DMS153 (cell line): ENCODE data around the gene FILIP1L.

Source experiments
- DNase-seq: peaks from one replicate; lab custom pipeline; 2025; lab: John Stamatoyannopoulos, UW

The FILIP1L gene

DNA sequence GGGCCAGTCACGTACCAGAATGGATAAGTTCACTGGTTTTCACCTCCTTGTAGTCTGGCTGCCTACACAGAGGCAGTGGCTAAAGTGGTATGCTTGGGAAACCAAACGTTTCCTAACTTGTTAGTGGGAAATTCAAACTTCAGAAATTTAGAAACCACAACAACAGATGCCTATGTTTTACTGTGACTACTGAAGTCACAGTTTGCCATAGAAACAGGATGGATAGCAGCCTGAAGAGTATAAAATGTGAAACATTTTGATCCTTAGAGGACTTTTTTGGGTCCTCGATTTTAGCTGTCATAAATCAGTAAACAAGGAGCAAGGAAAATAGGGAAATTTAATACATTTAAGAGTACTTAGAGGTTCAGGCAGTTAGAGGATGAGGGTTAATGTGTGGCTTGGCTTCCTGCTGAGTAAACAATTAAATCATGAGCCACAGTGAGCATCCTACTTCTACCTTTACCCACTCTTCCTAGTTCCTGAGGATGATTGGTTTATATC, 248.0 kb downstream of the FILIP1L start:
- DNase-seq = peak; percentile 21

DNA sequence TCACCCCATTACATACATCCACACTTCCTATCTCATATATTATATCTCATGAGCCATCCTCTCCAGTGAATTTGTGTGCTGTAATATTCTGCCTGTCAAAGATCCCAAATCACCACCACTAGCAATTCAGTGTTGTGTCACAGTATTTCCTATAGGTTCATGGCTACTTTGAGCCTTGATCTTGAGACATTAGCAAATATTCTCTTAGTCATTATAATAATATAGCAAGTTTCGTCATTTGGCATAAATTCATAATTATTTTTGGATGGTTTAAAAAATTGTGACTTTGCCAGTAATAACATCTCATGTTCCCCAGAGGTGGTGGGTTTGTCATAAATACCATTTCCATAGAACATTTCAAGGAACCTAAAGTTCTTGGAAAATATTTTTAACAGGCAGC, 249.0 kb downstream of the FILIP1L start:
- no peak for DNase-seq

DNA sequence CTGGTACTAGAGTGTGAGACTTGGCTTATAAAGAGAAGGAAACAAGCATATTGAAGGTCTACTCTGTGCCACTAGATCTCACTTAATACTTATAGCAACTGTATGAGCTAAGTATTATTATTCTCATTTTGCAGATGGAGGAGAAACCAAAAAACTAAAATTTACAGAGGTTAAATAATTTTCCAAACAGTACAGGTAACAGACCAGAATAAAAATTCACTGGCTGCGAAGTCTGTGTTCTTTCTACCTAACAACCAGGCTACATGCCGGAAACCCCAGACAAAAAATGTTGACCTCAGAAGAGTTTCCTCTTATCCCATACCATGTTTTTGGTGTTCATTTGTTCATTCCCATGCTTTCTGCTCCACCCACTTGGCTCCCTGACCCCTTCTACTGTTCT, 250.0 kb downstream of the FILIP1L start:
- no peak for DNase-seq

DNA sequence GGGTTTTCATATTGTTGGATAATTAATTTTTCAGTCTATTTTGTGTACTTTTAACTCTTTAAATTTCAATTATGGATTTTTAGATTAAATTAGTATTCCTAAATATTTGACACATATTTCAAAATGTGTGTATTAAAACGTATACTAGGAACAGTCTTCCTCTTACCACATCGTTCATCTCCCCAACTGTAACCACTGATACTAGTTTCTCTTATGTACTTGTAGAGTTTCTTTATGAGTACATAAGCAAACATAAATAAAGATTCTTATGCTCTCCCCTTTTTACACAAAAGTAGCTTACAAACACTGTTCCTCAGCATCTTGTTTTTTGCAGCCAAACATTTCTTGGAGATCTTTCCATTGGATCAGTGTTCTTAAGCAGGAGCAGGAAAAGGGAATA, 250.7 kb downstream of the FILIP1L start:
- no peak for DNase-seq

DNA sequence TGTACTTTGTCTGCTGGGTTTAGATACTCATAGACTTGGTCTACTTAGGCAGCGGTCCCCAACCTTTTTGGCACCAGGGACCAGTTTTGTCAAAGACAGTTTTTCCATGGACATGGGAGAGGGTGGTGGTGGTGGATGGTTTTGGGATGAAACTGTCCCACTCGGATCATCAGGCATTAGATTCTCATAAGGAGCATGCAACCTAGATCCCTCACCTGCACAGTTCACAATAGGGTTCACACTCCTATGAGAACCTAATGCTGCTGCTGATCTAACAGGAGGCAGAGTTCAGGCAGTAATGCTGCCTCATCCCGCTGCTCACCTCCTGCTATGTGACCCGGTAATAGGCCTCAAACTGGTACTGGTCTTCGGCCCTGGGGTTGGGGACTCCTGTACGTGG, 251.3 kb downstream of the FILIP1L start:
- DNase-seq = no peak

DNA sequence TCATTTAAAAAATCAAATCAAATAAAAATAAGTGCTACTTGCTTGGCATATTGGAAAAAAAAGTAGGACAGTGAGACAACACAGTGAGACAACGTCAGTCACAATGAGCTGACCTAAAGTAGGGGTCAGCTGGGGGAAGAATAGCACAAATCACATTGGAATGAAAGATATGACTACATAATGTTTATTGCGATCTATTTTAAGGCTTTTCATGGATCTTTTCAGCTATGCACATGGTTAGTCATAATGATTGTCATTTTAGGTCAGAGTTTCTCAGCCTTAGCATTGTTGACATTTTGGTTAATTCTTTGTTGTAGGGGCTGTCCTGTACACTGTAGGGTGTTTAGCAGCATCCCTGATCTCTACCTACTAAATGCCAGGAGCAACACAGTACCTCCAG, 252.1 kb downstream of the FILIP1L start:
- DNase-seq = no peak

DNA sequence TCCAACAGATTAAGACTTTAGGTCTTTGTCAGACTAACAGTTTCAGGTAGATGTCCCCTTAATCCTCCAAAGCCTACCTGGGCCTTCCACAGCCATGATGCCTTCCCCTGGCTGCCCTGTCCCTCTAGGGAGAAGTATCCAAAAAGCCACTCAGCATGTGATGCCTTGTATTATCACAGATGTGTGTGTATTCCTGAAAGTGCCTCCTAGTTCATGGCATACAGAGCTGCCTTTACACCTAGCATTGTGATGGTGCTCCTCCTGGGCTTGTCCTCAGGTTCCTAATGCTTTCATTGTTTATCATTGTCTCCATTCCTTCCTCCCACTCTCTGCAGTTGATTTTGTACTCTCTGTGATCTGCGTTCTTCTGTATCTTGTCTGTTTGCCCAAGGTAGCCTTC, 253.1 kb downstream of the FILIP1L start:
- no peak for DNase-seq

DNA sequence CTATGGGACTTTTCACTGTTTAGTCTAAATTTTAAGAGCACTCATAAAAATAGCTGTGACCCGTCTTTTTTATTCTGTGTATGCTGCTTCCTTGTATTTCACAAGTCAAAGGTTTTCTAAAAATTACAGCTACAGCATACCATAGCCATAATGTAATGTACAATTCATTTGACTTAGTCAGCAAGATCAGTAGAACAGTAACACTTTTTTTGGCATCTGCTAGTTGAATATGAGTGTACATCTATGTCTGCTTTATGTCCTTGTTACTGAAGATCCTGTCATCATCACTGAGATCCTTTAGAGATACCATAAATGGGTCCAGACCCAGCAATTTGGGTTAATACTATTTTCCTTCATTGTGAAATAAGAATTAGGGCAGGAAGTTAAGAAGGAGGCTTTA, 254.5 kb downstream of the FILIP1L start:
- DNase-seq = no peak

DNA sequence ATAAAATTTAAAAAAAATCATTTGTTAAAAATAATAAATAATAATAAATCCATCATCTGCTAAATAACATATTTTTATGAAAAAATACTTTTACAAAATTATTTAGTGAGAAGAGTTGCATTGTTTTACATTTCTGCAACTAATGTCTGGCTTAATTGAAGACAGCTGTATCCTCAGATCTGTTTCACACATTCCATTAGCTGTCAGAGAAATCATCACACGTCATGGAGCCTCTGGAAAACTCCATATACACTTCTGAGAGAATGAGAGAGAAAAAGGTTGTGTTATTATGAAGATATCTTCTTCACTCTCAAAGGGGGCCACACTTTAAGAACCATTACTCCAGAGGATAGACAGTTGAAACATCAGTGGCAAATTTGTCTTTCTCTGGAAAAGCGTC, 255.8 kb downstream of the FILIP1L start:
- no peak for DNase-seq

DNA sequence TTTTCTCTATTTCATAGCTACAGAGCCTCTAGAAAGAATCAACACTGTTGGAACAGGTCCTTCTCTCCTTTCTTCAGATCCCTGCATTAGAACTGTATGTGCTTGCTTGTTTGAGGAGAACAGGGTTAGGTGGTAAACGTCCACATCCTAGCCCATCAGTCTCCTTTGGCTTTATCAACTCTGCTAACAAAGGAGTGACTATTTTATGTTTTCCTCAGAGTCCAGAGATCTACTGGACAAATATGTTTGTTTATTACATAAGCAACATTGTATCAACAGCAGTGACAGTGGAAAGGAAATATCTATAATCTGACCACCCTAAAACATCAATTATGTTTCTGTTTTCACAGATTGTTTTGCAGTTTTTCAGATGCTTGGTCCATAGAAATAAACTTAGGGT, 257.0 kb downstream of the FILIP1L start:
- no peak for DNase-seq

DNA sequence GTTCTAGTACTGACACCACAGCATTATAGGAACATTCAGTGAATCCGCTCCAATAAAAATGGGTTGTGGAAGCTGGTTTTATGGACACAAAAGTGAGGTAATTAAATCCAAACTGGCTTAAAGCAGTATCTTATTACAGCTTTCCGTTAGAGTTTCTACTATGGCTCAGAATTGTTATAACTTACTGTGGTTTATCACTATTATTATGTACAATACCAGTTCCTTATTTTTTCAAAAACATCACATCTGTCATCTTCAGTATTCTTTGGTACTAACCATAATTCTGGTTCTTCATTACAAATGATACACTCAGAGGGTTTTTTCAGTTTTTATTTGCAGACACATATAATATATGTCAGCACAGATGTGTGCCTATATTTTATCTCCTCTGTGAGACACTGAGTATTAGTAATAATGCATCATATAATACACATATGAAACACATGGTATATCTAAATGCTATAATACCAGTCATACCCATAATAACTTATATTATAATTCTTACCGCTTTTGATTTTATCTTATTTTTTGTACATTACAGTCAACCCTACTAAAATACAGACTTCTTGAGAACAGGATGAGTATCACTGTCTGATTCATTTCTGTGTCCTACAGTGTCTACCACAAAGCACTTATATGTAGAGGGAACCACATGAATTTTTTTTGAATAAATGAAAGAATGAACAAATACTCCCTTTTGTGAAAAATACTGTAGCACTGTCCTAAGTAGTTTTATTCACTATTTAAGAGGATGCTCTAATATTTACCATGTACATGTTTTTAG, 257.7 kb downstream of the FILIP1L start:
- DNase-seq = no peak

DNA sequence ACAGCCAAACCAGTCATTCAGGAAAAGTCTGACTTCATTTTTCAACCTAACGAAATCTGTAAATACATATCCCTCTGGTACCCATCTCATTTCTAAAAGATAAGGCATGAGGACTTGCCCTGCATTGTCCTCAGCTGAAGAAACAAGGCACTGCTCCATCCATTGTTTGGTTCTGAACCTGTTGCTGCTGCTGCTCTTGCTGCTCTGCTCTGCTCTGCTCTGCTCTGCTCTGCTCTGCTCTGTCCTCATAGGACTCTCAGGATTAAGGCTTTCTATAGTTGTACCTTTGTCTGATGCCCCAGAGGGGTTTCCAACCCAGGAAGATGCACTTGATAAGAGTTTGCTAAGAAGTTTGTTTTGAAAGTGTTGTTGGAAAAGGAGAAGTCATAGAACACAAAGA, 258.4 kb downstream of the FILIP1L start:
- DNase-seq = no peak

DNA sequence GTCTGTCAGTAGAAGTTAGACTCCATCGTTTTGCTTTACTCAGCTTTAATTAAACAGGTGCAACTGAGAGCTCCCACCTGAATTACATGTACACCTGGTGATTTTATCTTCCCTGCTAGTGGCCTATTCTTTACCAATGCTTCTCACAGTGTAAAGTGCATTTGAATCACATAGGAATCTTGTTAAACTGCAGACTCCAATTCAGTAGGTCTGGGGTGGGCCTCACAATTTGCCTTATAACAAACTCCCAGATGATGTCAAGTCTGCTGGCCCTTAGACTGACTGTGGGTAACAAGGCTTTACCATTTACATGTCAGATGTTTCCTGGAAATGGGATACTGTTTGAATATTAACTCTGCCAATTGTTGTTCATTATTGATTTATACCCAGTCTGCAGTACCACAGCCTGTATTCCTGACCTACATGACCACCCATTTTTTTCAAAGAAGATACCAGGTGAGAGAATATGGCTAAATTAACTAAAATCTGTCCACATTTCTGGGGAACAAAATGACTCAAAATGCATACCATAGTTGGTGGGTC, 259.5 kb downstream of the FILIP1L start:
- DNase-seq = no peak

DNA sequence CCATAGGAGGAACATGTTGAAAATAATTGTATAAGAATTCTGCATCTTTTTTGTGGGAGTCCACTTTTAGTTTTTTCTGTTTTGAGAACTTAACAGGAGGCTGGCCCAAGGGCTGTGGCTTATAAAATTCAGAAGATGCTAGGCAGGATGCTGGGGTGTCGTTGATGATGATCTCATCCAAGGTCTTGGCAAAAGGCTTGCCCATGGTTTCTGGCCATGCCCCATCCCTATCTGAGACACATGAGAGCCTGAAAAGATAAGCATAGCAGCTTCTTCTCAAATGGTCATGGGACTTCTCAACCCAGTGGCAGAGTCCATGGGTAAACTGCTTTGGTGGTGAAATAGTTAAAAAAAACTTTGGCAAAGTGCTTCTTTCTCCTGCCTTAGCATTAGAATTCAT, 261.4 kb downstream of the FILIP1L start:
- no peak for DNase-seq

DNA sequence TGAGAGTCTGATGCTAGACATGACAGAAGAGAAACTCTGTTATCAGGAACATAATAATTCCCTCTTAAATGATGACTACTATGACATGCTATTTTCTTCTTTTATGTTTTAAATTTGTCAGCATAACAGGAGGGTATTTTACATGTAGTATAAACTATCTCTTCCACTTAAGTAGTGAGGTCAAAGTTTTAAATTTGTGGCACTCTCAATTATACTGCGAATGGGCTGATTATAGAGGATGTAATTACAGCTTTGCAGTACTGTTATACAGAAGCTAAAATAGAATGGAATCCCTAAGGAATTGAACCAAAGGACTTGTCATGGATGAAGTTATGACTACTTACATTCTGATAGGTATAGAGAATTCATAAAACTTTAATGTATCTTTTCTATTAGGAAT, 262.3 kb downstream of the FILIP1L start:
- DNase-seq = no peak

DNA sequence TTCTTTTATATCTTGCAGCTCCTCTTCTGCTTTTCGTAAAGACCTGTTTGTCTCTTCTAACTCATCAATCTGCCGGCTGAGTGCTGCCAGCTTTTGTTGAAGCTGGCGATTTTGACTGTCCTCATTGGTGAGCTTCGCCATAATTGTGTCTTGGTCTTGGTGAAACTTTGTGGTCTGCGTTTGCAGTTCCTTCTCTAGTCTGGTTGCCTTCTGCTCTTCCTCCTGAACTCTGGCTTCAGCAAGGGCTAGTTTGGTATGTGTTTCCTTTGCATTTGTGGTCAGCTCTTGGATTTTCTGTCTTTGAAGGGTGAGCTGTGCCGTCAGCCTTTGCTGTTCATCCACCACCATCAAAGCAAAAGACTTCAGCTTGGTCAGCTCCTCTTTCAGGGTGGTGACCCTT, 263.7 kb downstream of the FILIP1L start:
- no peak for DNase-seq

DNA sequence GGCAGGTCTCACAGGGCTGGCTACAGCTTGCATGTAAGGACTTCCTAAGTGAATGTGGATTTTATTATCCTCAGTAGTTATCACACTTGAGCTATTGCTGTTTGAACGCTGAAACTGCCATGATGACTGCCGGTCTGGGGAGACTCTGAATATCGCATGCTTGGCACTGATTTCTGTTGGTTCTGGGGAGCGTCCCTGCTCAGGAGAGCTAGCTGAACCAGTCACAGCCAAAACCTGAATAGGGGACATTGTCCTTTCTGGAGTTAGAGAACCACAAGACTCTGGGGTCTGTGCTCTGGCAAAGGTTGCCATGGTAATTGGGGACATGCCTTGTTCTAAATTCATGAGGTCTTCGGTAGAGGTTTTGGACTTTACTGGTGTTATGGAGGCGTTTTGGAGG, 265.9 kb downstream of the FILIP1L start:
- DNase-seq = no peak

DNA sequence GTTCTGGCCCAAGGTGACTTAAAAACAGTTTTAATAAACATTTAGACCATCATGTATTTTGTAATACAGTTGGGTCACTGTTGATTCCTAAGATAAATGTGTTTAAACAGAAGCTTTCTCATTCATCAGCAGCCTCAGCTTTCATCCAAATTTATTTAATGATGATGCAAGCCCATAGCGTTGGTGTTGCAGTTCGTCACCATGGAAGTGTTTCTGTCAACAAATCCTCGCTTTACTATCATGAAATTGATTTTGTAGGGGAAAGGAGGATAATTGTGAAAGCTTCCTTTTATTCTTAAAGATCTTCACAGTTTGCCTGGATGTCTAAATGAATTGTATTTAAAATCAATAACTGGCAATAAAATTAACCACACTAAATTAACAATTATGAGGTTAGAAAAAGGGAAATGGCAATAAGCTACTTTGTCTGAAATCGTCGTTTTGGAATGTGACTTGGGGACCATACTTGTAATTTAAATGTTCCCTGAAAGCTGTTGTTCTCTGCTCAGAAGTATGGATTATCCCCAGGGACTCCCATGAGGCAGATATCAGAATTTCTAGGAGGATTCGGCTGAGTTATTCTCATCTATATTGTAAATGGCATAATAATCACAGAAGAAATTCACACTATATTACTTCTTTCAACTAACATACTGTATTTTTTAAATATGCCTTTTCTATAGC, 267.7 kb downstream of the FILIP1L start:
- peak; percentile 56 for DNase-seq

DNA sequence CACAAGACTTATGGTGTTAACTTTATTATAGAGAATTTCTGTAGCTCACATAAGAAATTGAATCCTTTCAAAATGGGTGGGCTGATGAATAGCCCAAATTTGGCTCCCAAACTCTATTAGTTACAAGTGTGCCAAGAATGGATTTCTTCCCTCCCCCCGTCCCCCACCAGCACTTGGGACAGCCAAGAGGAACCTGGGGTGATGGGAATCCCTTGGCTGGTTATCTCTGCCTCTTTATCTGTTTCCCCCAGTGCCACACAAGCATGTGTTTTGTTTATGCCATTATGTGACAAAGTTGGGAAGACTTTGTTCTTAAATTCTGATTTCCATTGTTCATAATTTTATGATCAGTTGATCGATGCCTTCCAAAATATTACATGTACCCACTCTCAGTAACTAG, 268.3 kb downstream of the FILIP1L start:
- no peak for DNase-seq

DNA sequence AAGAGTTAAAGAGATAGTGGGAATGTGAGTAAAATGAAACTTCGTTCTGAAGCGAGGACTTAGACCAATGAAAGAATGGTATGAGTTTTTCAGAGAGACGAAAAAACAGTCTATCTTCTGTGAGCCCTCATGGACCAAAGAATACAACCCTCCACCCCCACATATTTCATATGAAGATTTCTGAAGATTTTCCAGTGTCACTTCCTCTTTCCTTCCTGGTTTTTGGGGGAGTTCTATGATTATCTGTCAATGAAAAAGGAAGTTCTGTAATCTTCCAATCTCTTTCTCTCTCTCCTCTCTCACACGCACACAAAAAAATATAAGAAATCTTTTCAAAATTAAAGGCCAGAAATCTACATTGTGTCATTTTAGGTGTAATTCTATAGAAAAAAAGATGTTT, 269.0 kb downstream of the FILIP1L start:
- DNase-seq = no peak

DNA sequence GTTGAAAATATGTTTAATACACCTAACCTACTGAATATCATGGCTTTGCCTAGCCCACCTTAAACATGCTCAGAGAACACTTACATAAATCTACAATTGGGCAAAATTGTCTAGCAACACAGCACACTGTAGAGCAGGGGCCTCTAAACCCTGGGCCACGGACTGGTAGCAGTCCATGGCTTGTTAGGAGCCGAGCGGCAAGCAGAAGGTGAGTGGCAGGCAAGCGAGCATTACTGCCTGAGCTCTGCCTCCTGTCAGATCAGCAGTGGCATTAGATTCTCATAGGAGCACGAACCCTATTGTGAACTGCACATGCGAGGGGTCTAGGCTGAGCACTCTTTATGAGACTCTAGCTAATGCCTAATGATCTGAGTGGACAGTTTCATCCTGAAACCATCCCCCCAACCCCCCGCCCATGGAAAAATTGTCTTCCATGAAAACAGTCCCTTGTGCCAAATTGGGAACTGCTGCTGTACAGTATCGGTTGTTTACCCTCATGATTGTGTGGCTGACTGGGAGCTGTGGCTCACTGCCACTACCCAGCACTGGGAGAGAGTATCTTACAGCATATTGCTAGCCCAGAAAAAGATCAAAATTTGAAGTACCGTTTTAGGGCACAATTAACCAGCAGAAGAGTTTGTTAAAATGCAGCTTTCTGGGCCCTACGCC, 270.6 kb downstream of the FILIP1L start:
- DNase-seq = no peak

DNA sequence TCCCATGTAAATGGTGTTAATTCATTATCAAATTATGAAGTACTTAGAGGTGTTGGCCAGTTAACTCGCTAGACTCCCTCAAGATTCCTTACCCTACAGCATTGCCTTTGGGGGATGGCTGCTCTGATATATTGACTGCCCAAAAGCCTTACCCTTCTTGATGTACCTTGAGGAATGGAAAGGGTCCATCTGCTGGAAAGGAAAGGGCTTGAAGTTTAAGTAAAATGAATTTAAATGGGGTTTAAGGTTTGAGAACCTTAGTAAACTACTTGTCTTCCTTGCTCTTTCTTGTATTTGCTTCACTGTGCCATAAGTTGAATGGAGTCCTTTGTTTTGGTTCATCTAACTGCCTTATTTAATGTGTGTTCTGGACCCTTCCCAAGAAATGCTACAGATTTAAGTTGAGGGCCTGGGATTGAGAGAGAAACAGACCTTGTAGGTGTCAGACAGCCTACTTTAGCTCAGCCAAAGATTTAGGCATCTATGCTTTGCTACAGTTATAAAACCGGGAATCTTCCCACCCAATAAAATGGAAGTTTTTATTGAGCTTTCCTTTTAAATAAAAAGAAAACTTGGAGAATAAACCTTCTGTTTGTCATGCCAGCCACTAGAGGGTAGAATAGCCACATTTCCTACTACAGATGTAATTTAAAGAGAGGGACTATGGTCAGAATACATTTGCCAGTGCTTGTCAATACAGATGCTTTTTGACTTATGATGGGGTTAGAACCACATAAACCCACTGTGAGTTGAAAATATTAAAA, 271.3 kb downstream of the FILIP1L start:
- DNase-seq = peak; percentile 37
